Measurements from ENCODE around the gene ETV6. TPM values are rescaled to one million over a fixed set of nuclear protein-coding genes. Genes with fewer than 3 reads are reported as not detected.

Gene ETV6
- polyA plus RNA-seq, 3 donors = 6.8 to 45.1 (median 11.7) TPM

DNA sequence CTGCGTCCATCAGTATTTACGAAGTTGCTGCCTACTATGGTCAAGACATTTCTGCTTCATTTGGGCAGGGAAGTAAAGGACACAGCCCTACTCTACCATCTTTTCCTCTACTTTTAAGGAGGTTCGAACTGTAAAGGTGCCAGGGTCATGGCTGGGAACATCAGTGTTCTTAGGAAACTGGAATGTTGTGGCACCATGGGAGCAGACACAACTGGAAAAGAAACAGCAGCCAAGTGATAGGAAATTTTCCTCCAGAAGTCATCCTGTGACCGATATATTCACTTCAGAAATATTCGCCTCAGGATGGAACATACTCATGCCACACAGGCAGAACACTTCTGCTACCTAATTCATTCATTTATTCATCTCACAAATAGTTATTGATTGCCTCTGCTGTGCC is 104.4 kb downstream of the ETV6 start:
- DNase-seq = no peak
- Mint-ChIP-seq H3K27ac (peak overlapping the region; percentile 85 to 100 (median 98)), H3K27me3 (ENCODE audit: low read depth in 3 of 3) (peaks cover 0 to 2% (median 0%) of the 10 kb centered on the region in 3 donors), H3K36me3 (peaks cover 52 to 68% of the 10 kb centered on the region in 2 donors), H3K4me3 (no peak overlapping the region), H3K9me3 (no peaks in the 10 kb centered on the region), H3K4me1 (peaks cover 84% of the 10 kb centered on the region)
- WGBS (ENCODE audit: insufficient coverage) = no CpG with 5 or more reads among the region's 5 CpGs
- peak overlapping the region in 1 of 2 donors; percentile 100 for H3K27ac ChIP-seq (ENCODE audit: low read depth in 1 of 2, low read length in 2 of 2)
- H3K9ac ChIP-seq (ENCODE audit: insufficient read depth, low read length, poor library complexity, severe bottlenecking) = no peak overlapping the region
- peaks cover 66 to 87% of the 10 kb centered on the region in 2 donors for H3K4me1 ChIP-seq (ENCODE audit: control insufficient read depth in 1 of 2, insufficient read depth in 2 of 2, low read length in 2 of 2)
- intact Hi-C loops (cut with micrococcal nuclease) = loop anchor here in 1 of 2 donors (10.0 kb wide), 1 partner anchor 81 kb away; no protein-coding TSS in a partner anchor
- no peak overlapping the region for H3K4me3 ChIP-seq (replicated peaks in 1 of 3; ENCODE audit: low read depth in 2 of 3, low read length in 3 of 3)
- TF ChIP-seq, protein P1, sequence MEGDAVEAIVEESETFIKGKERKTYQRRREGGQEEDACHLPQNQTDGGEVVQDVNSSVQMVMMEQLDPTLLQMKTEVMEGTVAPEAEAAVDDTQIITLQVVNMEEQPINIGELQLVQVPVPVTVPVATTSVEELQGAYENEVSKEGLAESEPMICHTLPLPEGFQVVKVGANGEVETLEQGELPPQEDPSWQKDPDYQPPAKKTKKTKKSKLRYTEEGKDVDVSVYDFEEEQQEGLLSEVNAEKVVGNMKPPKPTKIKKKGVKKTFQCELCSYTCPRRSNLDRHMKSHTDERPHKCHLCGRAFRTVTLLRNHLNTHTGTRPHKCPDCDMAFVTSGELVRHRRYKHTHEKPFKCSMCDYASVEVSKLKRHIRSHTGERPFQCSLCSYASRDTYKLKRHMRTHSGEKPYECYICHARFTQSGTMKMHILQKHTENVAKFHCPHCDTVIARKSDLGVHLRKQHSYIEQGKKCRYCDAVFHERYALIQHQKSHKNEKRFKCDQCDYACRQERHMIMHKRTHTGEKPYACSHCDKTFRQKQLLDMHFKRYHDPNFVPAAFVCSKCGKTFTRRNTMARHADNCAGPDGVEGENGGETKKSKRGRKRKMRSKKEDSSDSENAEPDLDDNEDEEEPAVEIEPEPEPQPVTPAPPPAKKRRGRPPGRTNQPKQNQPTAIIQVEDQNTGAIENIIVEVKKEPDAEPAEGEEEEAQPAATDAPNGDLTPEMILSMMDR (IDR thresholded peaks at IDR 0.05) = no peak
- no peaks in the 10 kb centered on the region for H3K27me3 ChIP-seq (ENCODE audit: control insufficient read depth in 2 of 2, insufficient read depth in 2 of 2, low read length in 2 of 2)
- H3K79me2 ChIP-seq (ENCODE audit: insufficient read depth, low read length) = peaks cover 96% of the 10 kb centered on the region
- no peak overlapping the region for H2AFZ ChIP-seq (ENCODE audit: insufficient read depth, low read depth, low read length, poor library complexity, severe bottlenecking)
- H3K4me2 ChIP-seq (replicated peaks; ENCODE audit: extremely low read depth, low read length, poor library complexity, severe bottlenecking) = no peak overlapping the region
- H3K36me3 ChIP-seq (replicated peaks in 1 of 2; ENCODE audit: control insufficient read depth in 1 of 2, insufficient read depth in 2 of 2, low read length in 2 of 2) = peaks cover 24 to 47% of the 10 kb centered on the region in 2 donors
- no peaks in the 10 kb centered on the region for H4K20me1 ChIP-seq (ENCODE audit: insufficient read depth, low read length)
- H3K9me3 ChIP-seq (replicated peaks in 1 of 2; ENCODE audit: control insufficient read depth in 1 of 2, insufficient read depth in 1 of 2, low read length in 2 of 2) = no peaks in the 10 kb centered on the region

DNA sequence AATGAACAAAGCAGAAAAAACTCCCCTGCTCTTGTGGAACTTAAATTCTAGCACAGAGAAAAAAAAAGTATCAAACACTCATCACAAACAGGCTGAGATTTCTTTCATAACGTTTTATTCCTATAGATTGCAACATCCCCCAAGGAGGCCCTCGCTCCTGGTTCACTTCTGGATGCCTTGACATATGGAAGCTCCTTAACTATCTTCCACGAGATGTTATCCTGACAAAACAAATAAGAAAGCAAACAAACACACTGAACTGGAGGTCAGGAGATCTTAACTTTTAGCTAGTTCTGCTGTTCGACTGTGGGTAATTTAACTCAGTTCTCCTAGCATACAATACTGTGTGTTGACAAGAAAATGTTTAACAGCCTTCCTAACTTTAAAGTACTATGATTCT is 104.8 kb downstream of the ETV6 start:
- Histone ChIP-seq H4K20me1 (ENCODE audit: insufficient read depth, low read length) (no peaks in the 10 kb centered on the region), H3K27me3 (ENCODE audit: control insufficient read depth in 2 of 2, insufficient read depth in 2 of 2, low read length in 2 of 2) (no peaks in the 10 kb centered on the region), H2AFZ (ENCODE audit: insufficient read depth, low read depth, low read length, poor library complexity, severe bottlenecking) (no peak overlapping the region), H3K36me3 (replicated peaks in 1 of 2; ENCODE audit: control insufficient read depth in 1 of 2, insufficient read depth in 2 of 2, low read length in 2 of 2) (peaks cover 24 to 47% of the 10 kb centered on the region in 2 donors), H3K9me3 (replicated peaks in 1 of 2; ENCODE audit: control insufficient read depth in 1 of 2, insufficient read depth in 1 of 2, low read length in 2 of 2) (no peaks in the 10 kb centered on the region), H3K4me2 (replicated peaks; ENCODE audit: extremely low read depth, low read length, poor library complexity, severe bottlenecking) (no peak overlapping the region), H3K4me3 (replicated peaks in 1 of 3; ENCODE audit: low read depth in 2 of 3, low read length in 3 of 3) (no peak overlapping the region), H3K79me2 (ENCODE audit: insufficient read depth, low read length) (peaks cover 96% of the 10 kb centered on the region), H3K4me1 (ENCODE audit: control insufficient read depth in 1 of 2, insufficient read depth in 2 of 2, low read length in 2 of 2) (peaks cover 66 to 87% of the 10 kb centered on the region in 2 donors), H3K9ac (ENCODE audit: insufficient read depth, low read length, poor library complexity, severe bottlenecking) (no peak overlapping the region), H3K27ac (ENCODE audit: low read depth in 1 of 2, low read length in 2 of 2) (peak overlapping the region in 1 of 2 donors; percentile 100)
- Mint-ChIP-seq H3K36me3 (peaks cover 51 to 64% of the 10 kb centered on the region in 2 donors), H3K4me3 (no peak overlapping the region), H3K9me3 (no peaks in the 10 kb centered on the region), H3K27me3 (ENCODE audit: low read depth in 3 of 3) (peaks cover 0 to 2% (median 0%) of the 10 kb centered on the region in 3 donors), H3K27ac (peak overlapping the region in 4 of 7 donors; percentile 13 to 98 (median 50)), H3K4me1 (peaks cover 83% of the 10 kb centered on the region)
- no peak for DNase-seq
- WGBS (ENCODE audit: insufficient coverage) = no CpG with 5 or more reads among the region's 4 CpGs
- intact Hi-C loops (cut with micrococcal nuclease) = loop anchor here in 1 of 2 donors (10.0 kb wide), 1 partner anchor 81 kb away; no protein-coding TSS in a partner anchor
- TF ChIP-seq, protein P1 (IDR thresholded peaks at IDR 0.05) = no peak

Measured in CD14-positive monocyte (primary cell).